ENCODE data around the gene RAPGEF1.

The RAPGEF1 gene

DNA sequence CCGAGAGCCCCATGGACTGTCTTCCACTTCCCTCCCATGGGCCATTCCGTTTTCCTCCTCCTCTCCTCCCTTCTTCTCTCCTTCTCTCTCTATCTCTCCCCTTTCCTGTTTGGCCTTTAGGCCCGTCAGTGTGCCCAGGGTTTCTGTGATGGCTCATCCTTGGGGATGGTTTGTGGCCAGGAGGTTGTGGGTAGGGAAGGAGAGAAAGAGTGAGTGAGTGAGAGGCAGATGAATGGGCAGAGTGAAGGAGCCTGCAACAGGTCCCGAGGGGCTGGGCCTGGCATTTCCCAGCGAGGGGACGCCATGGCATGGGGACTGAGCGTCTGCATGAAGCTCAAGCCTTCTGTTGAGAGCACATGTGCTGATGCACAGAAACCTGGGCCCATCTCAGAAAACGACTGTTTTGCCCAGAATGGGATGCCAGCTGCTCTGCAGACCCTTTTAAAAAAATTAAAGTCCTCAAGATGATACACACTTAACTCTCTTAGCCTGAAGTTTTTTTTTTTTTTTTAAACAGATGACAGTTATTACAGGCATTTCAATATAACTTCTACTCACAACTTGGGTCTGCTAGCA lies 125.4 kb downstream of the RAPGEF1 start:
- no peak for DNase-seq
- Histone ChIP-seq H3K9ac (ENCODE audit: low read length) (no peak overlapping the region), H3K4me2 (ENCODE audit: low read depth, low read length) (no peak overlapping the region), H4K20me1 (ENCODE audit: insufficient read depth, low read length) (no peaks in the 10 kb centered on the region), H3K9me3 (replicated peaks; ENCODE audit: insufficient read depth, low read length) (no peaks in the 10 kb centered on the region), H3K36me3 (replicated peaks; ENCODE audit: insufficient read depth, low read length) (peaks cover 3% of the 10 kb centered on the region; the same call in 1 of the 2 replicates), H3K27me3 (replicated peaks; ENCODE audit: insufficient read depth, low read length) (no peaks in the 10 kb centered on the region), H3K9me2 (replicated peaks; ENCODE audit: insufficient read depth, low read length) (no peaks in the 10 kb centered on the region), H3K27ac (ENCODE audit: low read length) (no peak overlapping the region), H3K4me3 (ENCODE audit: low read length) (no peak overlapping the region), H3K79me2 (ENCODE audit: low read length) (peaks cover 8% of the 10 kb centered on the region), H2AFZ (ENCODE audit: low read length) (no peak overlapping the region), H3F3A (ENCODE audit: insufficient read depth, low read length) (no peaks in the 10 kb centered on the region), H3K4me1 (ENCODE audit: low read length) (no peaks in the 10 kb centered on the region)
- TF ChIP-seq EZH2phosphoT487 (IDR thresholded peaks at IDR 0.05; ENCODE audit: low read length): no peak
- no peak for TF ChIP-seq EZH2 (optimal IDR thresholded peaks at IDR 0.05; ENCODE audit: low read depth, low read length)
- TF ChIP-seq, protein P1, sequence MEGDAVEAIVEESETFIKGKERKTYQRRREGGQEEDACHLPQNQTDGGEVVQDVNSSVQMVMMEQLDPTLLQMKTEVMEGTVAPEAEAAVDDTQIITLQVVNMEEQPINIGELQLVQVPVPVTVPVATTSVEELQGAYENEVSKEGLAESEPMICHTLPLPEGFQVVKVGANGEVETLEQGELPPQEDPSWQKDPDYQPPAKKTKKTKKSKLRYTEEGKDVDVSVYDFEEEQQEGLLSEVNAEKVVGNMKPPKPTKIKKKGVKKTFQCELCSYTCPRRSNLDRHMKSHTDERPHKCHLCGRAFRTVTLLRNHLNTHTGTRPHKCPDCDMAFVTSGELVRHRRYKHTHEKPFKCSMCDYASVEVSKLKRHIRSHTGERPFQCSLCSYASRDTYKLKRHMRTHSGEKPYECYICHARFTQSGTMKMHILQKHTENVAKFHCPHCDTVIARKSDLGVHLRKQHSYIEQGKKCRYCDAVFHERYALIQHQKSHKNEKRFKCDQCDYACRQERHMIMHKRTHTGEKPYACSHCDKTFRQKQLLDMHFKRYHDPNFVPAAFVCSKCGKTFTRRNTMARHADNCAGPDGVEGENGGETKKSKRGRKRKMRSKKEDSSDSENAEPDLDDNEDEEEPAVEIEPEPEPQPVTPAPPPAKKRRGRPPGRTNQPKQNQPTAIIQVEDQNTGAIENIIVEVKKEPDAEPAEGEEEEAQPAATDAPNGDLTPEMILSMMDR (IDR thresholded peaks at IDR 0.05; ENCODE audit: low read length): no peak

DNA sequence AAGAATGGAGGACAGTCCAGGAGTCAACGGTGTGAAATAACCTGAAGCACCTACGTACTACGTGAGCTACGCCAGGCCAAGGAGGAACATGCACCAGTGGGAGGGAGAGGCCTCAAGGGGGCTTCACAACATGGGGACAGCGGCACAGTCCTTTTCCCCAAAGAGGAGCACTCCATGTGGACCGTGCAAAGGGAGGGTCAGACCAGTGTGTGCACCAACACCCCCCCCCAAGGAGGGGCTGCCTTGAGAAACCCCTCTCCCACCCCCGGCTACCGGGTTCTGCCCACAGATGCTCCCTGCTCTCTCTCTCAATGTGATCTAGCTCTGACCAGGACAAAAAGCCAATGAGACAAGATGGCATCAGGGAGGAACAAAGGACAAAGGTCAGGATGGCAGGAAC lies 126.0 kb downstream of the RAPGEF1 start:
- Histone ChIP-seq H2AFZ (ENCODE audit: low read length) (no peak overlapping the region), H3K9ac (ENCODE audit: low read length) (no peak overlapping the region), H3K4me2 (ENCODE audit: low read depth, low read length) (no peak overlapping the region), H4K20me1 (ENCODE audit: insufficient read depth, low read length) (no peaks in the 10 kb centered on the region), H3F3A (ENCODE audit: insufficient read depth, low read length) (no peaks in the 10 kb centered on the region), H3K79me2 (ENCODE audit: low read length) (peaks cover 8% of the 10 kb centered on the region), H3K4me1 (ENCODE audit: low read length) (no peaks in the 10 kb centered on the region), H3K27me3 (replicated peaks; ENCODE audit: insufficient read depth, low read length) (no peaks in the 10 kb centered on the region), H3K9me2 (replicated peaks; ENCODE audit: insufficient read depth, low read length) (no peaks in the 10 kb centered on the region), H3K36me3 (replicated peaks; ENCODE audit: insufficient read depth, low read length) (0 out of 2 replicates have a peak, but pooled peaks cover 6% of the 10 kb centered on the region), H3K9me3 (replicated peaks; ENCODE audit: insufficient read depth, low read length) (no peaks in the 10 kb centered on the region), H3K4me3 (ENCODE audit: low read length) (no peak overlapping the region), H3K27ac (ENCODE audit: low read length) (no peak overlapping the region)
- TF ChIP-seq EZH2phosphoT487 (IDR thresholded peaks at IDR 0.05; ENCODE audit: low read length): no peak
- TF ChIP-seq, protein P1 (IDR thresholded peaks at IDR 0.05; ENCODE audit: low read length): no peak
- no peak for TF ChIP-seq EZH2 (optimal IDR thresholded peaks at IDR 0.05; ENCODE audit: low read depth, low read length)
- DNase-seq: no peak

DNA sequence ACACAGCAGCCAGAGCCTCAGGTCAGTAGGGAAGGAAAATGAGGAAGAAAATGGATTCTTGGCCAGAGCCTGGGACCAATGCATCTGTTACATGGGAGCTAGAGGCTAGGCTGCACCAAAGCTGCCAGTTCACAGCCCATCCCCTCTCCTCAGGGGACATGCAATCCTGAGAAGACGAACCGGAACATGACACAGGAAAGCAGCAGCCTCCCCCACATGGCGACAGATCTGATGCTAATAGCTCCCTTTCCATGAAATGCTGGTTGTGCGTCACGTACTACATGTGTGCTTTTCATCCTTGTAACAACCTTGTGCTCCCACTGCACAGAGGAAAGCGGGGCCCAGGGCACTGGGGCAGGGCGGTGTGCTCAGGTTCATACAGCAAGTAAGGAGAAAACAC lies 127.0 kb downstream of the RAPGEF1 start:
- no peak overlapping the region for H2AFZ ChIP-seq (ENCODE audit: low read length)
- no peak for DNase-seq
- H3K9me3 ChIP-seq (replicated peaks; ENCODE audit: insufficient read depth, low read length): no peaks in the 10 kb centered on the region
- TF ChIP-seq EZH2phosphoT487 (IDR thresholded peaks at IDR 0.05; ENCODE audit: low read length) (no peak), EZH2 (optimal IDR thresholded peaks at IDR 0.05; ENCODE audit: low read depth, low read length) (no peak)
- TF ChIP-seq, protein P1 (IDR thresholded peaks at IDR 0.05; ENCODE audit: low read length): no peak
- H3K9me2 ChIP-seq (replicated peaks; ENCODE audit: insufficient read depth, low read length): no peaks in the 10 kb centered on the region
- no peak overlapping the region for H3K4me3 ChIP-seq (ENCODE audit: low read length)
- H3K4me2 ChIP-seq (ENCODE audit: low read depth, low read length): no peak overlapping the region
- no peaks in the 10 kb centered on the region for H3K4me1 ChIP-seq (ENCODE audit: low read length)
- H4K20me1 ChIP-seq (ENCODE audit: insufficient read depth, low read length): no peaks in the 10 kb centered on the region
- 0 out of 2 replicates have a peak, but pooled peaks cover 6% of the 10 kb centered on the region for H3K36me3 ChIP-seq (replicated peaks; ENCODE audit: insufficient read depth, low read length)
- no peak overlapping the region for H3K27ac ChIP-seq (ENCODE audit: low read length)
- H3K9ac ChIP-seq (ENCODE audit: low read length): no peak overlapping the region
- H3F3A ChIP-seq (ENCODE audit: insufficient read depth, low read length): no peaks in the 10 kb centered on the region
- H3K79me2 ChIP-seq (ENCODE audit: low read length): peaks cover 8% of the 10 kb centered on the region
- H3K27me3 ChIP-seq (replicated peaks; ENCODE audit: insufficient read depth, low read length): no peaks in the 10 kb centered on the region
